Heart right ventricle (tissue), 16 donors: ENCODE data around the gene SDCCAG8. TPM values are rescaled to one million over a fixed set of nuclear protein-coding genes. Genes with fewer than 3 reads are reported as not detected.

ENCODE experiments used
- ATAC-seq, 8 donors: fragments of 200-7000 bp; cut with Tn5 transposase; one replicate each; pipeline ENCODE4 v1.9.1; 2020; ENCODE audit warnings: mild to moderate bottlenecking in 8 of 8, moderate library complexity in 8 of 8, moderate number of reproducible peaks in 1 of 8
- DNase-seq, 2 donors: peaks; one replicate each; pipeline ENCODE4 v3.0.0-alpha.2; 2020
- H3K27ac ChIP-seq, 10 donors: fragments of 200-600 bp; sonication (generic) in 2 of 10; one replicate each; pipeline versions ENCODE4 v1.5.0 to v1.8.0; 2020 to 2022; ENCODE audit warnings: mild to moderate bottlenecking in 3 of 10
- H3K27me3 ChIP-seq, 7 donors: fragments of 200-600 bp; one replicate each; pipeline ENCODE4 v1.8.0; 2021 to 2022; ENCODE audit warnings: mild to moderate bottlenecking in 2 of 7
- H3K36me3 ChIP-seq, 9 donors: fragments of 200-600 bp; sonication (generic) in 1 of 9; one replicate each; pipeline versions ENCODE4 v1.5.0 to v1.8.0; 2020 to 2022; ENCODE audit warnings: mild to moderate bottlenecking in 2 of 9
- H3K4me1 ChIP-seq, 9 donors: fragments of 200-600 bp; sonication (generic) in 1 of 9; one replicate each; pipeline versions ENCODE4 v1.5.0 to v1.8.0; 2020 to 2022; ENCODE audit warnings: mild to moderate bottlenecking in 4 of 9
- H3K4me3 ChIP-seq, 10 donors: fragments of 200-600 bp; sonication (generic) in 2 of 10; one replicate each; pipeline versions ENCODE4 v1.5.0 to v1.8.0; 2020 to 2022; ENCODE audit warnings: mild to moderate bottlenecking in 7 of 10, moderate library complexity in 2 of 10
- H3K9me3 ChIP-seq, 11 donors: fragments of 200-600 bp in 10 of 11; sonication (generic) in 2 of 11; one replicate each; pipeline versions ENCODE4 v1.5.0 to v1.8.0; 2013 to 2022; ENCODE audit warnings: mild to moderate bottlenecking in 2 of 11, control low read depth in 1 of 11, moderate library complexity in 1 of 11
- WGBS, 2 donors: extraction: QIAGEN DNeasy Blood & Tissue Kit; methylation state at CpG; one replicate each; pipeline ENCODE4 v1.1.7; 2013; ENCODE audit warnings: inconsistent platforms in 1 of 2; 5-methylcytosine and 5-hydroxymethylcytosine counted together
- intact Hi-C, 10 donors: fragments of 100-400 bp; cut with DNase I; formaldehyde crosslinking; loops; one replicate each; pipeline versions ENCODE4 v1.11.1 to v1.14.2; 2022
- polyA plus RNA-seq, 2 donors: library from polyadenylated mRNA; stranded (reverse); fragments of 200-250 nt; gene quantifications; one replicate each; pipeline ENCODE4 v1.2.3, GENCODE V29; 2013
- total RNA-seq, 10 donors: library from RNA; stranded (reverse); fragmentation: NEBNext Ultra II Directional in 3 of 10; extraction: Animal tissue kit (Norgen Biotek cat#: 25700) in 3 of 10; gene quantifications; one replicate each; pipeline versions ENCODE4 v1.2.1 to v1.2.4, GENCODE V29; 2021 to 2023
- TF ChIP-seq, protein P1 (sequence below), 9 donors: fragments of 200-600 bp; sonication (generic) in 2 of 9; IDR thresholded peaks; one replicate each; pipeline versions ENCODE4 v1.5.0 to v1.8.0; 2021 to 2022; ENCODE audit warnings: antibody characterized with exemption in 9 of 9, mild to moderate bottlenecking in 5 of 9, moderate library complexity in 1 of 9
- donor health status: Arrhythmogenic right ventricular cardiomyopathy.
- donor health status: ischemic (EF 13 %, LVEDD 7.1; RV severe dilation, severe dysfunction).
- donor health status: healthy with polysubstance abuse.
- donor health status: DM: no; HTN: yes; CAD: no.
- donor health status: DM: no; HTN: no; CAD: no.
- donor health status: ischemic (EF 25% LVEDD 6.9; RV normal size, moderate dysfunction).
- donor health status: ischemic (EF 25% LVEDD 5.7; RV mildly dilated, moderate dysfunction).
- donor health status: healthy.
- donor health status: DM: yes; HTN: yes; CAD: no.
- donor health status: Ischemic cardiomyopathy.
- donor health status: ischemic (EF 35%, LVEDD 5.7; RV mildly dilated, moderate dysfunction).
- donor health status: nonischemic (EF 11% LVEDD 7.7; RV severe dilation, severe dysfunction).
- donor health status: DM: yes; HTN: yes; CAD: no.
- donor health status: PGD.
- donor health status: ischemic (EF 29% LVEDD 5.4; RV normal size, mild dysfunction).
- donor health status: nonischemic (EF 23%, LVEDD 6.1; RV moderate dilation, normal function).

The SDCCAG8 gene
- total and polyA plus RNA-seq, 12 donors = 7.7 to 37.1 (median 26.3) TPM

DNA sequence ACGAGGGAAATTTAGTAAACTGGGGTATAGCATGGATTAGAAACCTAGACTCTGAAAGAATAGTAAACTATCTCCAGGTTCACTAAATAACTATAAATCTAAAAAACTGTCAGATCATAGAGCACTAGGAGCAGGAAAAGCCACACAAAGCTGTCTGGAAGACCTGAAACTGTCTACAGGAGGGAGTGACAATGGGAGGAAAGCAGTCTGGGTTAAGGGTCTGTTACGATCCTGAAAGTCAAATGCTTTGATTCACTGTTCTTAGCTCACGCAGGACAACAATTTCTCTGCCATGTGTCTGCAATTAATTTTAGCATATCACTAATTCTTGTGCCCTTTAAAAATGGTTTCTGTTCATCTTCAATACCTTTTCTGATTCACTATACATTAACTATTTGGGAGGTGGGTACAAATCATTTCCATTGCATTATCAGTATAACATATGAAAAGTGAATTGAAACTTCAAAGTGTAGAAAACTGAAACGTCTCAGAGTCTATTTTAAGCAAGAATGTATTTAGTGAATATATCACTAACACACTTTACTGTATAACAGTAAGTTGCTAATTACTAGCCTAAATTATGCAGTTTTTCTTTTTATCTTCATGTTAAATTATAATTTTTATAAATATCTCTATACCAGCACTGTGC, 19.1 kb upstream of the SDCCAG8 start:
- H3K27ac ChIP-seq = peak overlapping the region in 7 of 10 donors; percentile 17 to 54 (median 45)
- H3K4me1 ChIP-seq = peaks cover 0 to 54% (median 36%) of the 10 kb centered on the region in 9 donors

DNA sequence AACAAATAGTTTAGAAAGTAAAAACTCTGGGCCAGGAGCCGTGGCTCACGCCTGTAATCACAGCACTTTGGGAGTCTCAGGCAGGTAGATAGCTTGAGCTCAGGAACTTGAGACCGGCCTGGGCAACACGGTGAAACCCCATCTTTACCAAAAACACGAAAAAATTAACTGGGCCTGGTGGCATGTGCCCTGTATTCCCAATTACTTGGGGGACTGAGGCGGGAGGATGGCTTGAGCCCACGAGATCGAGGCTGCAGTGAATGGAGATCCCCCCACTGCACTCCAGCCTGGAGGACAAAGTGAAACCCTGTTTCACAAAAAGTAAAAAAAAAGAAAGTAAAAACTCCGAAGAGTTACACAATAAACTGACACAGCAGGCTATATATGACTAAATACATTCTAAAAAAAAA, 11.4 kb upstream of the SDCCAG8 start:
- Histone ChIP-seq H3K4me1 (peaks cover 0 to 71% (median 33%) of the 10 kb centered on the region in 9 donors), H3K27ac (peak overlapping the region in 1 of 10 donors; percentile 64), H3K4me3 (no peak overlapping the region), H3K36me3 (peaks cover 0 to 15% (median 0%) of the 10 kb centered on the region in 9 donors), H3K9me3 (no peaks in the 10 kb centered on the region), H3K27me3 (no peaks in the 10 kb centered on the region)
- TF ChIP-seq, protein P1, sequence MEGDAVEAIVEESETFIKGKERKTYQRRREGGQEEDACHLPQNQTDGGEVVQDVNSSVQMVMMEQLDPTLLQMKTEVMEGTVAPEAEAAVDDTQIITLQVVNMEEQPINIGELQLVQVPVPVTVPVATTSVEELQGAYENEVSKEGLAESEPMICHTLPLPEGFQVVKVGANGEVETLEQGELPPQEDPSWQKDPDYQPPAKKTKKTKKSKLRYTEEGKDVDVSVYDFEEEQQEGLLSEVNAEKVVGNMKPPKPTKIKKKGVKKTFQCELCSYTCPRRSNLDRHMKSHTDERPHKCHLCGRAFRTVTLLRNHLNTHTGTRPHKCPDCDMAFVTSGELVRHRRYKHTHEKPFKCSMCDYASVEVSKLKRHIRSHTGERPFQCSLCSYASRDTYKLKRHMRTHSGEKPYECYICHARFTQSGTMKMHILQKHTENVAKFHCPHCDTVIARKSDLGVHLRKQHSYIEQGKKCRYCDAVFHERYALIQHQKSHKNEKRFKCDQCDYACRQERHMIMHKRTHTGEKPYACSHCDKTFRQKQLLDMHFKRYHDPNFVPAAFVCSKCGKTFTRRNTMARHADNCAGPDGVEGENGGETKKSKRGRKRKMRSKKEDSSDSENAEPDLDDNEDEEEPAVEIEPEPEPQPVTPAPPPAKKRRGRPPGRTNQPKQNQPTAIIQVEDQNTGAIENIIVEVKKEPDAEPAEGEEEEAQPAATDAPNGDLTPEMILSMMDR (IDR thresholded peaks at IDR 0.05) = no peak
- intact Hi-C loops = no loop called here
- WGBS, 2 donors = 76 to 91% methylated on average over 9 of the region's 9 CpGs
- no peak for DNase-seq
- no peak for ATAC-seq

More for the DNA sequence above, 19.1 kb upstream of the SDCCAG8 start:
- 29 to 34% methylated on average over 4 of the region's 4 CpGs for WGBS, 2 donors
- Histone ChIP-seq H3K4me3 (no peak overlapping the region), H3K9me3 (peaks cover 0 to 10% (median 4%) of the 10 kb centered on the region in 11 donors), H3K27me3 (no peaks in the 10 kb centered on the region), H3K36me3 (peaks cover 0 to 34% (median 0%) of the 10 kb centered on the region in 9 donors)
- intact Hi-C loops = no loop called here
- DNase-seq (no peak), ATAC-seq (peak in 3 of 8 donors; percentile 50 to 52 (median 51))
- TF ChIP-seq, protein P1 (IDR thresholded peaks at IDR 0.05) = no peak

DNA sequence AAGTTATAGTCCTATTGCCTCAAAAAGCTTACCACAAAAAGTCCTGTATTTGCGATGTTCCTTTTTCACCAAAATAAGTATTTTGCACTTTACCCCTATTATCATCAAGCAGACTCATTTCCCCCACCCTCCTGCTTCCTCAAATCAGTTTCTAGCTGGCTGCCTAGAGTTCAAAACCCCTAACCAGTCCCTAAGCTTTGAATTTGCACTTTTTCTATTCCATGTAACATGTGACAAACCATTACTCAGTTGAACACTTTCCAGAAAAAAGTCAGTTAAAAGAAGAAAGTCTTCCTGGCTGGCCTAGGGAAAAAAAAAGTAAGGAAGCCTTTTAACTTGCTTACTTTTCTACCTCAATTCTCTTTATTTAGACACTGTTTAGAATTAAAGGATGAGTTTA, 8.9 kb upstream of the SDCCAG8 start:
- peaks cover 3 to 85% (median 54%) of the 10 kb centered on the region in 9 donors for H3K4me1 ChIP-seq
- peaks cover 0 to 5% (median 0%) of the 10 kb centered on the region in 9 donors for H3K36me3 ChIP-seq
- no peaks in the 10 kb centered on the region for H3K9me3 ChIP-seq
- no peak overlapping the region for H3K4me3 ChIP-seq
- intact Hi-C loops = no loop called here
- ATAC-seq = peak in 5 of 8 donors; percentile 18 to 49 (median 46)
- DNase-seq = no peak
- H3K27ac ChIP-seq = peak overlapping the region in 3 of 10 donors; percentile 16 to 69 (median 41)
- 89 to 91% methylated on average over 1 of the region's 1 CpG for WGBS, 2 donors
- TF ChIP-seq, protein P1 (IDR thresholded peaks at IDR 0.05) = no peak
- H3K27me3 ChIP-seq = no peaks in the 10 kb centered on the region

DNA sequence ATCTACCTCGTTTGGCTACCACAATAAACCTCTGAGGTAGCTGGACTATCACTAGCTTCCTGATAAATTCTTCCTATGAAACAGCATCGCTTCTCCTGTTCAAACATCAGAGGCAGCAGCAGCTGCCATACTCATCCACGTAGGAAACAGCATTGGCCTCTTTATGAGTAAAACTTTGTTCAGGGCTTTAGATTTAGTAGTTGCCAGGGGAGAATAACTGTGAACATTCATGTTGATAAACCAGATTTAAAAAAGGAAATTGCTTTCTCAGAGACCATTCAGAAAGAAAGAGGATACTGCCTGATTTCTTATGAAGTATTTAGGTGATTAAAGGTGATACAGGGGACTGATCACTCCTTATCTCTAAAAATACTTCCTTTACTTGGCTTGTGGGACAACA, 7.9 kb upstream of the SDCCAG8 start:
- Histone ChIP-seq H3K4me3 (no peak overlapping the region), H3K36me3 (peaks cover 0 to 2% (median 0%) of the 10 kb centered on the region in 9 donors), H3K27ac (peak overlapping the region in 4 of 10 donors; percentile 5 to 69 (median 34)), H3K27me3 (no peaks in the 10 kb centered on the region), H3K4me1 (peaks cover 3 to 94% (median 58%) of the 10 kb centered on the region in 9 donors), H3K9me3 (no peaks in the 10 kb centered on the region)
- TF ChIP-seq, protein P1 (IDR thresholded peaks at IDR 0.05) = no peak
- DNase-seq (no peak), ATAC-seq (no peak)
- WGBS, 2 donors = 56 to 65% methylated on average over 3 of the region's 3 CpGs
- intact Hi-C loops = no loop called here
